Prostate gland (tissue), 2 donors: ENCODE measurements around the gene SPP2. TPM values are rescaled to one million over a fixed set of nuclear protein-coding genes. Genes with fewer than 3 reads are reported as not detected.

ENCODE experiments used
- DNase-seq: peaks from one replicate; pipeline ENCODE4 v3.0.0-alpha.2; 2019; ENCODE audit warnings: low spot score
- H3K27ac ChIP-seq, 2 donors: fragments of 200-600 bp; sonication (generic); 2 replicates each; pipeline ENCODE4 v1.5.1; 2017 to 2019
- H3K27me3 ChIP-seq: fragments of 200-600 bp; sonication (generic); replicated peaks from 2 replicates; pipeline ENCODE4 v1.5.1; 2019; ENCODE audit not compliant: insufficient read depth
- H3K36me3 ChIP-seq, 2 donors: fragments of 200-600 bp; sonication (generic); 1 replicate in 1 of 2; 2 replicates in 1 of 2; pipeline versions ENCODE4 v1.5.1 to v1.8.1; 2017 to 2019
- H3K4me1 ChIP-seq: fragments of 200-600 bp; sonication (generic); replicated peaks from 2 replicates; pipeline ENCODE4 v1.5.1; 2019
- H3K4me3 ChIP-seq, 2 donors: fragments of 200-600 bp; sonication (generic); 2 replicates each; pipeline ENCODE4 v1.5.1; 2017 to 2019
- H3K9me3 ChIP-seq: fragments of 200-600 bp; sonication (generic); 2 replicates; pipeline ENCODE4 v1.5.1; 2017
- CTCF ChIP-seq, 4 experiments: fragments of 200-600 bp in 2 of 4; fragments of 450-650 bp in 2 of 4; sonication (generic) in 2 of 4; IDR thresholded peaks; 1 replicate in 3 of 4; 2 replicates in 1 of 4; pipeline ENCODE4 v1.5.1; 2016 to 2019; ENCODE audit warnings: antibody characterized with exemption in 4 of 4, mild to moderate bottlenecking in 2 of 4, moderate library complexity in 2 of 4
- POLR2A ChIP-seq: fragments of 450-650 bp; IDR thresholded peaks from one replicate; pipeline ENCODE4 v1.6.1; 2016; ENCODE audit warnings: antibody characterized with exemption, mild to moderate bottlenecking
- POLR2AphosphoS5 ChIP-seq: sonication (generic); formaldehyde crosslinking; IDR thresholded peaks from one replicate; pipeline ENCODE4 v1.6.1; 2017; ENCODE audit warnings: antibody characterized with exemption
- WGBS: methylation state at CpG from one replicate; pipeline ENCODE4 v1.1.5; 2018; 5-methylcytosine and 5-hydroxymethylcytosine counted together
- intact Hi-C: fragments of 100-400 bp; cut with DNase I; formaldehyde crosslinking; loops from one replicate; pipeline ENCODE4 v1.14.2; 2022
- total RNA-seq, 2 donors: library from RNA; depleted of rRNA; stranded (reverse); fragments of >200 nt; gene quantifications; one replicate each; pipeline ENCODE4 v1.1.0, GENCODE V29; 2016

Gene SPP2
- total RNA-seq, 2 donors from 2014 or later = not detected

- Histone ChIP-seq H3K4me3 (no peak overlapping the region), H3K36me3 (no peaks in the 10 kb centered on the region), H3K4me1 (no peaks in the 10 kb centered on the region), H3K27ac (no peak overlapping the region), H3K9me3 (no peaks in the 10 kb centered on the region), H3K27me3 (no peaks in the 10 kb centered on the region)
- DNase-seq = no peak
- WGBS = 73% methylated on average over 1 of the region's 1 CpG
- TF ChIP-seq POLR2A = no peak
- TF ChIP-seq CTCF (IDR thresholded peaks at IDR 0.05) = no peak
- TF ChIP-seq POLR2AphosphoS5 = no peak
- intact Hi-C loops = no loop called here
These were observed 61.0 kb downstream of the SPP2 start for GRCh38 chr2:234111523-234111922.

GRCh38 chr2:234116010-234116409 is 65.5 kb downstream of the SPP2 start:
- Histone ChIP-seq H3K27me3 (no peaks in the 10 kb centered on the region), H3K9me3 (no peaks in the 10 kb centered on the region), H3K4me1 (no peaks in the 10 kb centered on the region), H3K4me3 (no peak overlapping the region), H3K36me3 (no peaks in the 10 kb centered on the region), H3K27ac (no peak overlapping the region)
- intact Hi-C loops = no loop called here
- no peak for TF ChIP-seq CTCF (IDR thresholded peaks at IDR 0.05)
- TF ChIP-seq POLR2A = no peak
- TF ChIP-seq POLR2AphosphoS5 = no peak
- DNase-seq = no peak
- WGBS = 29% methylated on average over 4 of the region's 4 CpGs

- WGBS = 81% methylated on average over 1 of the region's 1 CpG
These were observed 71.5 kb downstream of the SPP2 start for GRCh38 chr2:234121999-234122398.

GRCh38 chr2:234125451-234126145 is 75.1 kb downstream of the SPP2 start:
- no peak for DNase-seq
- 84% methylated on average over 7 of the region's 7 CpGs for WGBS
- Histone ChIP-seq H3K4me3 (no peak overlapping the region), H3K27ac (no peak overlapping the region), H3K9me3 (no peaks in the 10 kb centered on the region), H3K36me3 (no peaks in the 10 kb centered on the region), H3K4me1 (no peaks in the 10 kb centered on the region), H3K27me3 (no peaks in the 10 kb centered on the region)
- TF ChIP-seq POLR2AphosphoS5 (no peak), CTCF (IDR thresholded peaks at IDR 0.05) (no peak), POLR2A (no peak)
- intact Hi-C loops = no loop called here

More at GRCh38 chr2:234121999-234122398, 71.5 kb downstream of the SPP2 start:
- no peak overlapping the region for H3K4me3 ChIP-seq
- H3K4me1 ChIP-seq = no peaks in the 10 kb centered on the region
- intact Hi-C loops = no loop called here
- TF ChIP-seq POLR2A = no peak
- TF ChIP-seq CTCF (IDR thresholded peaks at IDR 0.05) = no peak
- TF ChIP-seq POLR2AphosphoS5 = no peak
- H3K27ac ChIP-seq = no peak overlapping the region
- no peaks in the 10 kb centered on the region for H3K27me3 ChIP-seq
- H3K9me3 ChIP-seq = no peaks in the 10 kb centered on the region
- no peaks in the 10 kb centered on the region for H3K36me3 ChIP-seq
- no peak for DNase-seq

- no peak for DNase-seq
- Histone ChIP-seq H3K27me3 (no peaks in the 10 kb centered on the region), H3K27ac (no peak overlapping the region), H3K4me3 (no peak overlapping the region), H3K36me3 (no peaks in the 10 kb centered on the region), H3K4me1 (no peaks in the 10 kb centered on the region), H3K9me3 (no peaks in the 10 kb centered on the region)
- intact Hi-C loops = no loop called here
- TF ChIP-seq CTCF (IDR thresholded peaks at IDR 0.05) (no peak), POLR2A (no peak)
- 94% methylated on average over 6 of the region's 6 CpGs for WGBS
These were observed 75.6 kb downstream of the SPP2 start for GRCh38 chr2:234126146-234126470.
